HepG2 (cell line): Measurements from ENCODE around the gene MEF2D. TPM values are rescaled to one million over a fixed set of nuclear protein-coding genes. Genes with fewer than 3 reads are reported as not detected.

Source experiments
- ATAC-seq: fragments of 200-7000 bp; cut with Tn5 transposase; 3 replicates; pipeline ENCODE4 v1.9.1; 2020; ENCODE audit warnings: mild to moderate bottlenecking, moderate library complexity
- BruUV-seq: library from RNA; stranded (reverse); fragments of 400-500 nt; replicated peaks from 2 replicates; lab custom pipeline; 2021; lab: Mats Ljungman, UMichigan
- CTCF ChIA-PET: fragments of 300-600 bp; formaldehyde crosslinking; extraction: SDS; loops from one replicate; lab custom pipeline; 2021; ENCODE audit warnings: low total read pairs, inconsistent platforms, low intra/inter-chr PET ratio; lab: Yijun Ruan, JAX
- POLR2A ChIA-PET: fragments of 350-600 bp; sonication (Branson Sonifier 250); formaldehyde crosslinking; loops from one replicate; lab custom pipeline; 2020; ENCODE audit warnings: antibody characterized with exemption, inconsistent platforms; lab: Yijun Ruan, JAX
- DNase-seq: peaks from one replicate; pipeline ENCODE4 v3.0.0-alpha.2; 2015; ENCODE audit warnings: low spot score
- FAIRE-seq: peaks from 3 replicates; lab custom pipeline; 2011; peaks lifted over from hg19 to GRCh38; lab: Jason Lieb, UNC
- H2AFZ ChIP-seq: one replicate; pipeline ENCODE4 v1.6.1; 2011; ENCODE audit warnings: low read length, inconsistent platforms
- H3K27ac ChIP-seq: fragments of 300-600 bp; 3 replicates; pipeline ENCODE4 v1.8.0; 2011; ENCODE audit warnings: mixed run types, mild to moderate bottlenecking, mixed read lengths, low read length, inconsistent platforms; ENCODE audit not compliant: insufficient read depth; ENCODE audit errors: extremely low read length
- H3K27me3 ChIP-seq, 2 experiments: fragments of 200-600 bp in 1 of 2; 2 replicates in 1 of 2; 3 replicates in 1 of 2; pipeline versions ENCODE4 v1.6.0 to v1.8.0; 2011; ENCODE audit warnings: low read length in 2 of 2, mild to moderate bottlenecking in 2 of 2, moderate library complexity in 2 of 2, inconsistent platforms in 1 of 2; ENCODE audit not compliant: insufficient read depth in 2 of 2, control insufficient read depth in 1 of 2
- H3K36me3 ChIP-seq, 2 experiments: fragments of 200-600 bp in 1 of 2; replicated peaks in 1 of 2; 2 replicates in 1 of 2; 3 replicates in 1 of 2; pipeline versions ENCODE4 v1.5.1 to v1.8.0; 2011; ENCODE audit warnings: low read length in 2 of 2, inconsistent platforms in 1 of 2; ENCODE audit not compliant: insufficient read depth in 2 of 2, control insufficient read depth in 1 of 2
- H3K4me1 ChIP-seq: 2 replicates; pipeline ENCODE4 v1.5.1; 2012; ENCODE audit warnings: low read length, inconsistent platforms; ENCODE audit not compliant: insufficient read depth
- H3K4me2 ChIP-seq: 2 replicates; pipeline ENCODE4 v1.6.0; 2011; ENCODE audit warnings: low read depth, low read length, inconsistent platforms
- H3K4me3 ChIP-seq, 3 experiments: fragments of 200-600 bp in 1 of 3; sonication (generic), shearing (Covaris generic) in 1 of 3; replicated peaks in 1 of 3; 2 replicates each; pipeline ENCODE4 v1.5.1; 2011 to 2016; ENCODE audit warnings: low read length in 3 of 3, inconsistent platforms in 2 of 3, low read depth in 2 of 3, mild to moderate bottlenecking in 2 of 3, control low read depth in 1 of 3, mixed read lengths in 1 of 3; ENCODE audit not compliant: insufficient read depth in 1 of 3
- H3K79me2 ChIP-seq: one replicate; pipeline ENCODE4 v1.6.1; 2011; ENCODE audit warnings: low read length, inconsistent platforms; ENCODE audit not compliant: insufficient read depth
- H3K9ac ChIP-seq: 2 replicates; pipeline ENCODE4 v1.6.0; 2011; ENCODE audit warnings: mild to moderate bottlenecking, low read depth, low read length, inconsistent platforms; ENCODE audit not compliant: insufficient read depth
- H3K9me3 ChIP-seq: 2 replicates; pipeline ENCODE4 v1.5.1; 2012; ENCODE audit warnings: mild to moderate bottlenecking, low read length
- H4K20me1 ChIP-seq: 2 replicates; pipeline ENCODE4 v1.6.0; 2011; ENCODE audit warnings: inconsistent platforms, mild to moderate bottlenecking, low read length, moderate library complexity; ENCODE audit not compliant: insufficient read depth
- ARHGAP35 ChIP-seq: sonication (generic); formaldehyde crosslinking; IDR thresholded peaks from 2 replicates; pipeline ENCODE4 v1.9.0; 2022; ENCODE audit warnings: mild to moderate bottlenecking, inconsistent platforms, moderate library complexity, missing genetic modification reagents, borderline replicate concordance
- CC2D1A ChIP-seq: sonication (generic); formaldehyde crosslinking; IDR thresholded peaks from 2 replicates; pipeline ENCODE4 v1.8.1; 2023; ENCODE audit warnings: mild to moderate bottlenecking, missing genetic modification reagents
- E2F5 ChIP-seq: sonication (generic); formaldehyde crosslinking; conservative IDR thresholded peaks from 2 replicates; pipeline ENCODE4 v1.4.0; 2020; ENCODE audit warnings: missing genetic modification reagents
- GATA4 ChIP-seq: sonication (generic); IDR thresholded peaks from 2 replicates; pipeline ENCODE4 v1.6.1; 2016; ENCODE audit warnings: antibody characterized with exemption, low read depth, borderline replicate concordance
- HBP1 ChIP-seq: IDR thresholded peaks from 2 replicates; pipeline ENCODE4 v1.6.1; 2016; ENCODE audit warnings: low read depth, control low read depth
- PAF1 ChIP-seq: IDR thresholded peaks from 2 replicates; pipeline ENCODE4 v1.6.1; 2016; ENCODE audit warnings: missing genetic modification reagents, missing compliant biosample characterization
- PRDM10 ChIP-seq: sonication (generic); formaldehyde crosslinking; IDR thresholded peaks from 2 replicates; pipeline ENCODE4 v1.4.0; 2020; ENCODE audit warnings: low read depth, missing genetic modification reagents
- RFXANK ChIP-seq: IDR thresholded peaks from 2 replicates; pipeline ENCODE4 v1.6.1; 2016
- ZFP1 ChIP-seq: IDR thresholded peaks from 2 replicates; pipeline ENCODE4 v1.6.1; 2016
- ZNF12 ChIP-seq: sonication (generic); formaldehyde crosslinking; IDR thresholded peaks from 2 replicates; pipeline ENCODE4 v1.5.0; 2020; ENCODE audit warnings: missing genetic modification reagents
- ZNF569 ChIP-seq: sonication (generic); formaldehyde crosslinking; IDR thresholded peaks from 2 replicates; pipeline ENCODE4 v1.5.0; 2020; ENCODE audit warnings: mild to moderate bottlenecking, missing genetic modification reagents, moderate library complexity, borderline replicate concordance
- ZNF652 ChIP-seq: IDR thresholded peaks from 2 replicates; pipeline ENCODE4 v1.6.1; 2016; ENCODE audit warnings: low read depth, borderline replicate concordance
- ZNF660 ChIP-seq: sonication (generic); formaldehyde crosslinking; IDR thresholded peaks from 2 replicates; pipeline ENCODE4 v1.5.1; 2020; ENCODE audit warnings: mild to moderate bottlenecking, low read depth, missing genetic modification reagents, borderline replicate concordance
- ZNF775 ChIP-seq: sonication (generic); formaldehyde crosslinking; IDR thresholded peaks from 2 replicates; pipeline ENCODE4 v1.4.0; 2020; ENCODE audit warnings: missing genetic modification reagents, mild to moderate bottlenecking, moderate library complexity, borderline replicate concordance
- WGBS: methylation state at CpG from one replicate; pipeline ENCODE4 v1.1.6; 2017; ENCODE audit warnings: low lambda C conversion rate; 5-methylcytosine and 5-hydroxymethylcytosine counted together
- in situ Hi-C: cut with HindIII; loops from 2 replicates; pipeline ENCODE4 v1.10.0; 2017; ENCODE audit warnings: low pct_unique_long_range_greater_than_20kb; ENCODE audit not compliant: extremely low pct_ligation_motif_present
- intact Hi-C: fragments of 100-400 bp; cut with micrococcal nuclease; formaldehyde crosslinking; loops from one replicate; pipeline ENCODE4 v1.10.0; 2022; ENCODE audit not compliant: unreplicated experiment
- polyA plus RNA-seq, 8 experiments: library from polyadenylated mRNA; depleted of rRNA in 3 of 8; stranded (reverse) in 7 of 8; unstranded in 1 of 8; fragments of >200 nt; fragmentation: Illumina TruSeq in 4 of 8; extraction: Trizol in 4 of 8; gene quantifications; 2 replicates each; pipeline versions ENCODE4 v1.2.1 to v1.2.3, GENCODE V29; 2011 to 2016; ENCODE audit warnings: low read depth in 4 of 8, missing spikeins in 1 of 8, mixed read lengths in 1 of 8; ENCODE audit not compliant: insufficient read depth in 1 of 8
- total RNA-seq, 5 experiments: library from RNA; depleted of rRNA; stranded (reverse); fragments of >200 nt; fragmentation: Illumina TruSeq; extraction: Trizol; gene quantifications; 2 replicates each; pipeline ENCODE4 v1.2.3, GENCODE V29; 2016; ENCODE audit warnings: low read depth in 1 of 5

The MEF2D gene
- total and polyA plus RNA-seq, 2 of the 13 experiments (the other 11 are each of a cell fraction or from before 2014, with no cell fraction given): 1.6 to 3.9 TPM

GRCh38 chr1:156470473-156470872 is 30.1 kb downstream of the MEF2D start (continued):
- no peak for TF ChIP-seq PAF1 (CRISPR knock-in tag)
- TF ChIP-seq ZNF12 (CRISPR knock-in tag): no peak
- TF ChIP-seq E2F5 (CRISPR knock-in tag): no peak
- TF ChIP-seq HBP1 (CRISPR knock-in tag): no peak
- no peak for TF ChIP-seq RFXANK (CRISPR knock-in tag)
- no peak for TF ChIP-seq ZNF569 (CRISPR knock-in tag)

- no peak overlapping the region for H3K4me3 ChIP-seq
- ATAC-seq: no peak
- ChIA-PET CTCF (no interaction called here), POLR2A (interaction anchor here (2.0 kb wide), 1 partner anchor 12 kb away, joined by 7 read pairs; no protein-coding TSS in a partner anchor)
- peaks cover 42% of the 10 kb centered on the region for H3K4me1 ChIP-seq
- no peak overlapping the region for H2AFZ ChIP-seq
- in situ Hi-C loops (no loop called here), intact Hi-C loops (no loop called here)
- no TSS peak for BruUV-seq
- H3K36me3 ChIP-seq: peaks cover 6 to 20% of the 10 kb centered on the region in 2 experiments; a peak in 4 of 5 replicates
- WGBS: over 99% methylated on average over 3 of the region's 6 CpGs
- no peaks in the 10 kb centered on the region for H3K27me3 ChIP-seq
- FAIRE-seq: no peak
- H3K9ac ChIP-seq: no peak overlapping the region
- H3K27ac ChIP-seq: no peak overlapping the region
- H3K79me2 ChIP-seq: no peaks in the 10 kb centered on the region
- DNase-seq: no peak
- H3K4me2 ChIP-seq: no peak overlapping the region
- H3K9me3 ChIP-seq: no peaks in the 10 kb centered on the region
- H4K20me1 ChIP-seq: no peaks in the 10 kb centered on the region
- no peak for TF ChIP-seq ZNF652 (CRISPR knock-in tag)
- TF ChIP-seq ARHGAP35: no peak
- no peak for TF ChIP-seq PRDM10 (CRISPR knock-in tag)
- no peak for TF ChIP-seq ZFP1 (CRISPR knock-in tag)
- TF ChIP-seq ZNF775: no peak
- no peak for TF ChIP-seq ZNF660 (CRISPR knock-in tag)
- no peak for TF ChIP-seq CC2D1A (CRISPR knock-in tag)
- TF ChIP-seq GATA4: no peak
These were observed 31.8 kb downstream of the MEF2D start for GRCh38 chr1:156468693-156469345.
